Measurements from ENCODE around the gene SNX10. TPM values are rescaled to one million over a fixed set of nuclear protein-coding genes. Genes with fewer than 3 reads are reported as not detected.
"Not testable (repeated sequence)": the region's sequence is repeated elsewhere in the genome, so short reads cannot be mapped to it uniquely, and the experiment has no call there.

Gene SNX10
- 0.53 and 1.0 TPM in 2 replicates for total RNA-seq

GRCh38 chr7:26291699-26292538, at the start of gene SNX10:
SNX10 (plus strand) TSS chr7:26291862; CDS start chr7:26346443, 54,581 bp downstream.
- peak within 1 kb of the TSS; percentile 52 for H3K4me3 ChIP-seq (ENCODE audit: low read depth, low read length)
- DNase-seq (ENCODE audit: low read depth) (peak; percentile 39), FAIRE-seq (no peak)
- no peaks in the 10 kb centered on the region for H3K36me3 ChIP-seq (ENCODE audit: control insufficient read depth, insufficient read depth, low read length)
- no peaks in the 10 kb centered on the region for H3K27me3 ChIP-seq (ENCODE audit: control insufficient read depth, insufficient read depth, low read length)
- TF ChIP-seq, protein P1, sequence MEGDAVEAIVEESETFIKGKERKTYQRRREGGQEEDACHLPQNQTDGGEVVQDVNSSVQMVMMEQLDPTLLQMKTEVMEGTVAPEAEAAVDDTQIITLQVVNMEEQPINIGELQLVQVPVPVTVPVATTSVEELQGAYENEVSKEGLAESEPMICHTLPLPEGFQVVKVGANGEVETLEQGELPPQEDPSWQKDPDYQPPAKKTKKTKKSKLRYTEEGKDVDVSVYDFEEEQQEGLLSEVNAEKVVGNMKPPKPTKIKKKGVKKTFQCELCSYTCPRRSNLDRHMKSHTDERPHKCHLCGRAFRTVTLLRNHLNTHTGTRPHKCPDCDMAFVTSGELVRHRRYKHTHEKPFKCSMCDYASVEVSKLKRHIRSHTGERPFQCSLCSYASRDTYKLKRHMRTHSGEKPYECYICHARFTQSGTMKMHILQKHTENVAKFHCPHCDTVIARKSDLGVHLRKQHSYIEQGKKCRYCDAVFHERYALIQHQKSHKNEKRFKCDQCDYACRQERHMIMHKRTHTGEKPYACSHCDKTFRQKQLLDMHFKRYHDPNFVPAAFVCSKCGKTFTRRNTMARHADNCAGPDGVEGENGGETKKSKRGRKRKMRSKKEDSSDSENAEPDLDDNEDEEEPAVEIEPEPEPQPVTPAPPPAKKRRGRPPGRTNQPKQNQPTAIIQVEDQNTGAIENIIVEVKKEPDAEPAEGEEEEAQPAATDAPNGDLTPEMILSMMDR (IDR thresholded peaks at IDR 0.05; ENCODE audit: insufficient read depth, low read length, severe bottlenecking), result peak; percentile 37

GRCh38 chr7:26245150-26245549, 46.5 kb upstream of the SNX10 start:
- Histone ChIP-seq H3K27me3 (ENCODE audit: control insufficient read depth, insufficient read depth, low read length) (no peaks in the 10 kb centered on the region), H3K36me3 (ENCODE audit: control insufficient read depth, insufficient read depth, low read length) (no peaks in the 10 kb centered on the region), H3K4me3 (ENCODE audit: low read depth, low read length) (no peak overlapping the region)
- no peak for FAIRE-seq
- TF ChIP-seq, protein P1 (IDR thresholded peaks at IDR 0.05; ENCODE audit: insufficient read depth, low read length, severe bottlenecking), result no peak
- no peak for DNase-seq (ENCODE audit: low read depth)

- Histone ChIP-seq H3K27me3 (ENCODE audit: control insufficient read depth, insufficient read depth, low read length) (no peaks in the 10 kb centered on the region), H3K36me3 (ENCODE audit: control insufficient read depth, insufficient read depth, low read length) (no peaks in the 10 kb centered on the region), H3K4me3 (ENCODE audit: low read depth, low read length) (no peak overlapping the region)
- TF ChIP-seq, protein P1 (IDR thresholded peaks at IDR 0.05; ENCODE audit: insufficient read depth, low read length, severe bottlenecking), result no peak
- no peak for FAIRE-seq
- no peak for DNase-seq (ENCODE audit: low read depth)
Observed at GRCh38 chr7:26250239-26250638, 41.4 kb upstream of the SNX10 start.

DNA sequence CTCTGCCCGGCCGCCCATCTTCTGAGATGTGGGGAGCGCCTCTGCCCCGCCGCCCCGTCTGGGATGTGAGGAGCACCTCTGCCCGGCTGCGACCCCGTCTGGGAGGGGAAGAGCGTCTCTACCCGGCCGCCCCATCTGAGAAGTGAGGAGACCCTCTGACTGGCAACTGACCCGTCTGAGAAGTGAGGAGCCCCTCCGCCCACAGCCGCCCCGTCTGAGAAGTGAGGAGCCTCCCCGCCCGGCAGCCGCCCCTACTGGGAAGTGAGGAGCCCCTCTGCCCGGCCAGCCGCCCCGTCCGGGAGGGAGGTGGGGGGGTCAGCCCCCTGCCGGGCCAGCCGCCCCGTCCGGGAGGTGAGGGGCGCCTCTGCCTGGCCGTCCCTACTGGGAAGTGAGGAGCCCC, 29.8 kb upstream of the SNX10 start:
- not testable (repeated sequence) for FAIRE-seq; H3K36me3 ChIP-seq (ENCODE audit: control insufficient read depth, insufficient read depth, low read length); DNase-seq (ENCODE audit: low read depth); H3K27me3 ChIP-seq (ENCODE audit: control insufficient read depth, insufficient read depth, low read length); H3K4me3 ChIP-seq (ENCODE audit: low read depth, low read length)

DNA sequence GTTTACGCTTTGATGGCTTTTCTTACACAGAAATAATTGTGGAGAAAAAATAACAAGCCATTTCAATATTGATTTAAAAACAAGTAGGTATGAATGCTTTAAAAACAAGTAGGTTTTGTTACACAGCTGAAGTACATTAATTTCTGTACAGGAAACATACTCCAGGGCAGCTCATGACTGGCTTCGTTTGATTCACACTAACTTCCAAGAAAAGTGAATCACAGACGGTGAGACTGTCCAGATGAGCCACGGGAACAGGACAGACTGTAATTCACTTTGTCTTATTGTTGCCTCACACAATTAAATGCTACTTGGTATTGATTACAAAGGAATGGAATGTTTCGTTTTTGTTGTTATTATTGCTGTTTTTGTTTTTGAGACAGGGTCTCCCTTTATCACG, 26.6 kb upstream of the SNX10 start:
- TF ChIP-seq, protein P1 (IDR thresholded peaks at IDR 0.05; ENCODE audit: insufficient read depth, low read length, severe bottlenecking), result no peak
- Histone ChIP-seq H3K4me3 (ENCODE audit: low read depth, low read length) (no peak overlapping the region), H3K27me3 (ENCODE audit: control insufficient read depth, insufficient read depth, low read length) (no peaks in the 10 kb centered on the region), H3K36me3 (ENCODE audit: control insufficient read depth, insufficient read depth, low read length) (no peaks in the 10 kb centered on the region)
- peak; percentile 21 for DNase-seq (ENCODE audit: low read depth)
- FAIRE-seq, result no peak

- FAIRE-seq (no peak), DNase-seq (ENCODE audit: low read depth) (no peak)
- Histone ChIP-seq H3K36me3 (ENCODE audit: control insufficient read depth, insufficient read depth, low read length) (no peaks in the 10 kb centered on the region), H3K27me3 (ENCODE audit: control insufficient read depth, insufficient read depth, low read length) (no peaks in the 10 kb centered on the region), H3K4me3 (ENCODE audit: low read depth, low read length) (no peak overlapping the region)
- TF ChIP-seq, protein P1 (IDR thresholded peaks at IDR 0.05; ENCODE audit: insufficient read depth, low read length, severe bottlenecking), result no peak
Observed at GRCh38 chr7:26265499-26266075, 26.1 kb upstream of the SNX10 start.
